Keratinocyte (primary cell): ENCODE measurements around the gene CGRRF1. TPM values are rescaled to one million over a fixed set of nuclear protein-coding genes. Genes with fewer than 3 reads are reported as not detected.

Experiments
- DNase-seq: peaks from one replicate; pipeline ENCODE4 v3.0.0-alpha.2; 2011; ENCODE audit warnings: low read depth, missing footprints, low spot score
- FAIRE-seq: peaks from 2 replicates; lab custom pipeline; 2011; peaks lifted over from hg19 to GRCh38; lab: Jason Lieb, UNC
- H2AFZ ChIP-seq: 2 replicates; pipeline ENCODE4 v1.6.0; 2012; ENCODE audit warnings: low read length, control low read depth, inconsistent platforms; ENCODE audit not compliant: control insufficient read depth
- H3K27ac ChIP-seq: 2 replicates; pipeline ENCODE4 v1.5.1; 2011; ENCODE audit warnings: low read length; ENCODE audit not compliant: control insufficient read depth, insufficient read depth
- H3K27me3 ChIP-seq: 3 replicates; pipeline ENCODE4 v1.6.0; 2011; ENCODE audit warnings: low read length; ENCODE audit not compliant: control insufficient read depth, insufficient read depth; ENCODE audit errors: extremely low read depth
- H3K36me3 ChIP-seq, 2 experiments: 2 replicates in 1 of 2; 3 replicates in 1 of 2; pipeline ENCODE4 v1.5.1; 2011; ENCODE audit warnings: low read length in 2 of 2, mild to moderate bottlenecking in 1 of 2; ENCODE audit not compliant: control insufficient read depth in 2 of 2, insufficient read depth in 2 of 2; ENCODE audit errors: extremely low read depth in 1 of 2
- H3K4me1 ChIP-seq: 3 replicates; pipeline ENCODE4 v1.5.1; 2011; ENCODE audit warnings: low read length; ENCODE audit not compliant: control insufficient read depth, insufficient read depth; ENCODE audit errors: extremely low read depth
- H3K4me2 ChIP-seq: 3 replicates; pipeline ENCODE4 v1.6.0; 2011; ENCODE audit warnings: low read depth, low read length; ENCODE audit not compliant: control insufficient read depth, insufficient read depth; ENCODE audit errors: extremely low read depth
- H3K4me3 ChIP-seq, 3 experiments: fragments of 200-600 bp in 1 of 3; sonication (generic) in 1 of 3; 2 replicates in 2 of 3; 3 replicates in 1 of 3; pipeline ENCODE4 v1.5.1; 2011 to 2016; ENCODE audit warnings: low read length in 3 of 3, mild to moderate bottlenecking in 3 of 3, control low read depth in 2 of 3, inconsistent platforms in 1 of 3, low read depth in 1 of 3, mixed read lengths in 1 of 3, mixed run types in 1 of 3, moderate library complexity in 1 of 3; ENCODE audit not compliant: control insufficient read depth in 2 of 3, insufficient read depth in 2 of 3; ENCODE audit errors: extremely low read depth in 1 of 3
- H3K79me2 ChIP-seq: 2 replicates; pipeline ENCODE4 v1.6.0; 2012; ENCODE audit warnings: low read length; ENCODE audit not compliant: control insufficient read depth, insufficient read depth
- H3K9ac ChIP-seq: 3 replicates; pipeline ENCODE4 v1.6.0; 2011; ENCODE audit warnings: low read length; ENCODE audit not compliant: control insufficient read depth, insufficient read depth; ENCODE audit errors: extremely low read depth
- H3K9me1 ChIP-seq: 3 replicates; pipeline ENCODE4 v1.6.0; 2011; ENCODE audit warnings: low read length; ENCODE audit not compliant: control insufficient read depth, insufficient read depth; ENCODE audit errors: extremely low read depth
- H3K9me3 ChIP-seq: 2 replicates; pipeline ENCODE4 v1.5.1; 2012; ENCODE audit warnings: low read depth, low read length; ENCODE audit not compliant: control insufficient read depth
- H4K20me1 ChIP-seq: 3 replicates; pipeline ENCODE4 v1.6.0; 2011; ENCODE audit warnings: low read length; ENCODE audit not compliant: control insufficient read depth, insufficient read depth; ENCODE audit errors: extremely low read depth
- EZH2 ChIP-seq: IDR thresholded peaks from one replicate; pipeline ENCODE4 v1.6.1; 2012; ENCODE audit warnings: inconsistent platforms, mild to moderate bottlenecking, low read length, moderate library complexity
- dilution Hi-C: fragments of 300-500 bp; cut with MboI; formaldehyde crosslinking; loops from one replicate; pipeline ENCODE4 v1.7.0; 2020; ENCODE audit warnings: low sequenced_read_pairs; ENCODE audit not compliant: extremely low pct_ligation_motif_present
- polyA plus RNA-seq, 5 experiments: library from polyadenylated mRNA; depleted of rRNA in 3 of 5; stranded (reverse) in 3 of 5; stranded (forward) in 1 of 5; unstranded in 1 of 5; fragments of >200 nt; gene quantifications; 1 replicate in 1 of 5; 2 replicates in 3 of 5; 3 replicates in 1 of 5; pipeline versions ENCODE4 v1.2.1 to v1.2.3, GENCODE V29; 2011 to 2012; ENCODE audit warnings: missing spikeins in 2 of 5, low read depth in 1 of 5, low replicate concordance in 1 of 5
- TF ChIP-seq, protein P1 (sequence below), 3 experiments: IDR thresholded peaks in 1 of 3; conservative IDR thresholded peaks in 1 of 3; optimal IDR thresholded peaks in 1 of 3; 2 replicates in 2 of 3; 3 replicates in 1 of 3; pipeline versions ENCODE3 to v1.5.1; 2011; ENCODE audit warnings: low read length in 3 of 3, mild to moderate bottlenecking in 3 of 3, moderate library complexity in 2 of 3, control low read depth in 1 of 3, inconsistent platforms in 1 of 3; ENCODE audit not compliant: insufficient read depth in 2 of 3; ENCODE audit errors: extremely low read depth in 1 of 3

Gene CGRRF1
- polyA plus RNA-seq, 1 donor (not counting 4 experiments of a cell fraction or from before 2014, with no cell fraction given): 19.5 TPM

- no peak overlapping the region for H3K4me3 ChIP-seq
- H4K20me1 ChIP-seq: no peaks in the 10 kb centered on the region
- peaks cover 2% of the 10 kb centered on the region for H3K79me2 ChIP-seq
- H3K4me1 ChIP-seq: peaks cover 14% of the 10 kb centered on the region
- dilution Hi-C loops: no loop called here
- no peaks in the 10 kb centered on the region for H3K9me3 ChIP-seq
- H3K27ac ChIP-seq: no peak overlapping the region
- no peak for TF ChIP-seq EZH2
- TF ChIP-seq, protein P1, sequence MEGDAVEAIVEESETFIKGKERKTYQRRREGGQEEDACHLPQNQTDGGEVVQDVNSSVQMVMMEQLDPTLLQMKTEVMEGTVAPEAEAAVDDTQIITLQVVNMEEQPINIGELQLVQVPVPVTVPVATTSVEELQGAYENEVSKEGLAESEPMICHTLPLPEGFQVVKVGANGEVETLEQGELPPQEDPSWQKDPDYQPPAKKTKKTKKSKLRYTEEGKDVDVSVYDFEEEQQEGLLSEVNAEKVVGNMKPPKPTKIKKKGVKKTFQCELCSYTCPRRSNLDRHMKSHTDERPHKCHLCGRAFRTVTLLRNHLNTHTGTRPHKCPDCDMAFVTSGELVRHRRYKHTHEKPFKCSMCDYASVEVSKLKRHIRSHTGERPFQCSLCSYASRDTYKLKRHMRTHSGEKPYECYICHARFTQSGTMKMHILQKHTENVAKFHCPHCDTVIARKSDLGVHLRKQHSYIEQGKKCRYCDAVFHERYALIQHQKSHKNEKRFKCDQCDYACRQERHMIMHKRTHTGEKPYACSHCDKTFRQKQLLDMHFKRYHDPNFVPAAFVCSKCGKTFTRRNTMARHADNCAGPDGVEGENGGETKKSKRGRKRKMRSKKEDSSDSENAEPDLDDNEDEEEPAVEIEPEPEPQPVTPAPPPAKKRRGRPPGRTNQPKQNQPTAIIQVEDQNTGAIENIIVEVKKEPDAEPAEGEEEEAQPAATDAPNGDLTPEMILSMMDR (optimal IDR thresholded peaks at IDR 0.05 in 1 of 3, IDR thresholded peaks at IDR 0.05 in 1 of 3, conservative IDR thresholded peaks at IDR 0.05 in 1 of 3; ENCODE audit: extremely low read depth in 1 of 3, insufficient read depth in 2 of 3, low read length in 3 of 3): peak in 1 of 3 experiments; percentile 16
- no peak for DNase-seq
- no peaks in the 10 kb centered on the region for H3K27me3 ChIP-seq
- H3K9me1 ChIP-seq: no peaks in the 10 kb centered on the region
- H3K4me2 ChIP-seq: no peak overlapping the region
- no peaks in the 10 kb centered on the region for H3K36me3 ChIP-seq
- H2AFZ ChIP-seq: peak overlapping the region; percentile 43
- no peak for FAIRE-seq
- H3K9ac ChIP-seq: no peak overlapping the region
Observed at GRCh38 chr14:54493293-54493692, 16.4 kb upstream of the CGRRF1 start.

GRCh38 chr14:54497224-54497623 is 12.5 kb upstream of the CGRRF1 start:
- DNase-seq (no peak), FAIRE-seq (no peak)
- H3K27me3 ChIP-seq: no peaks in the 10 kb centered on the region
- no peak overlapping the region for H3K9ac ChIP-seq
- H4K20me1 ChIP-seq: no peaks in the 10 kb centered on the region
- no peak overlapping the region for H3K27ac ChIP-seq
- dilution Hi-C loops: no loop called here
- H2AFZ ChIP-seq: no peak overlapping the region
- H3K9me3 ChIP-seq: no peaks in the 10 kb centered on the region
- H3K4me3 ChIP-seq: no peak overlapping the region
- no peaks in the 10 kb centered on the region for H3K9me1 ChIP-seq
- no peaks in the 10 kb centered on the region for H3K4me1 ChIP-seq
- no peaks in the 10 kb centered on the region for H3K36me3 ChIP-seq
- H3K79me2 ChIP-seq: no peaks in the 10 kb centered on the region
- no peak for TF ChIP-seq EZH2
- TF ChIP-seq, protein P1 (optimal IDR thresholded peaks at IDR 0.05 in 1 of 3, IDR thresholded peaks at IDR 0.05 in 1 of 3, conservative IDR thresholded peaks at IDR 0.05 in 1 of 3; ENCODE audit: extremely low read depth in 1 of 3, insufficient read depth in 2 of 3, low read length in 3 of 3): no peak
- H3K4me2 ChIP-seq: no peak overlapping the region
